ENCODE data around the gene ZRANB3. TPM values are rescaled to one million over a fixed set of nuclear protein-coding genes. Genes with fewer than 3 reads are reported as not detected.
"Not testable (repeated sequence)": the region's sequence is repeated elsewhere in the genome, so short reads cannot be mapped to it uniquely, and the experiment has no call there.

Gene ZRANB3
- total RNA-seq, 1 experiment from 2014 or later: 4.5 TPM

- Histone ChIP-seq H3K27me3 (no peaks in the 10 kb centered on the region), H3K9me3 (no peaks in the 10 kb centered on the region; the same call in 1 of the 2 replicates), H3K36me3 (peaks cover 73% of the 10 kb centered on the region), H3K4me3 (no peak overlapping the region)
- DNase-seq: no peak
Observed at GRCh38 chr2:135157856-135158255, 373.2 kb downstream of the ZRANB3 start.

- no peak overlapping the region for H3K4me3 ChIP-seq
- H3K27me3 ChIP-seq: no peaks in the 10 kb centered on the region
- no peak for DNase-seq
- H3K36me3 ChIP-seq: peaks cover 82% of the 10 kb centered on the region
- no peaks in the 10 kb centered on the region; the same call in 1 of the 2 replicates for H3K9me3 ChIP-seq
Observed at GRCh38 chr2:135154962-135155361, 376.1 kb downstream of the ZRANB3 start.

- no peak for DNase-seq
- Histone ChIP-seq H3K27me3 (no peaks in the 10 kb centered on the region), H3K36me3 (peaks cover 73% of the 10 kb centered on the region), H3K9me3 (no peaks in the 10 kb centered on the region), H3K4me3 (no peak overlapping the region)
Observed at GRCh38 chr2:135152361-135152760, 378.7 kb downstream of the ZRANB3 start.

- DNase-seq: no peak
- H3K9me3 ChIP-seq: no peaks in the 10 kb centered on the region
- H3K4me3 ChIP-seq: no peak overlapping the region
- peaks cover 68% of the 10 kb centered on the region for H3K36me3 ChIP-seq
- no peaks in the 10 kb centered on the region for H3K27me3 ChIP-seq
Observed at GRCh38 chr2:135151615-135152014, 379.4 kb downstream of the ZRANB3 start.

- H3K36me3 ChIP-seq: peaks cover 63% of the 10 kb centered on the region
Observed at GRCh38 chr2:135150725-135151124, 380.3 kb downstream of the ZRANB3 start.

GRCh38 chr2:135149251-135149650, 381.8 kb downstream of the ZRANB3 start:
- H3K9me3 ChIP-seq: no peaks in the 10 kb centered on the region
- DNase-seq: peak; percentile 28
- no peaks in the 10 kb centered on the region for H3K27me3 ChIP-seq
- no peak overlapping the region for H3K4me3 ChIP-seq
- H3K36me3 ChIP-seq: peaks cover 66% of the 10 kb centered on the region

More at GRCh38 chr2:135150725-135151124, 380.3 kb downstream of the ZRANB3 start:
- Histone ChIP-seq H3K9me3 (no peaks in the 10 kb centered on the region), H3K27me3 (no peaks in the 10 kb centered on the region), H3K4me3 (no peak overlapping the region)
- no peak for DNase-seq

GRCh38 chr2:135144343-135144742, 386.7 kb downstream of the ZRANB3 start:
- Histone ChIP-seq H3K9me3 (0 out of 2 replicates have a peak, but pooled peaks cover 2% of the 10 kb centered on the region), H3K27me3 (no peaks in the 10 kb centered on the region), H3K4me3 (no peak overlapping the region), H3K36me3 (peaks cover 52% of the 10 kb centered on the region)
- DNase-seq: no peak

GRCh38 chr2:135142323-135142722, 388.7 kb downstream of the ZRANB3 start:
- no peak for DNase-seq

GRCh38 chr2:135140606-135141005, 390.4 kb downstream of the ZRANB3 start:
- no peaks in the 10 kb centered on the region for H3K27me3 ChIP-seq
- peaks cover 60% of the 10 kb centered on the region for H3K36me3 ChIP-seq
- H3K9me3 ChIP-seq: 0 out of 2 replicates have a peak, but pooled peaks cover 2% of the 10 kb centered on the region
- no peak overlapping the region for H3K4me3 ChIP-seq
- DNase-seq: no peak

More at GRCh38 chr2:135142323-135142722, 388.7 kb downstream of the ZRANB3 start:
- peaks cover 53% of the 10 kb centered on the region for H3K36me3 ChIP-seq
- H3K27me3 ChIP-seq: no peaks in the 10 kb centered on the region
- H3K9me3 ChIP-seq: 0 out of 2 replicates have a peak, but pooled peaks cover 2% of the 10 kb centered on the region
- H3K4me3 ChIP-seq: no peak overlapping the region

GRCh38 chr2:135132314-135132713, 398.7 kb downstream of the ZRANB3 start:
- H3K27me3 ChIP-seq: no peaks in the 10 kb centered on the region
- no peaks in the 10 kb centered on the region for H3K9me3 ChIP-seq
- no peak overlapping the region for H3K4me3 ChIP-seq
- DNase-seq: no peak
- peaks cover 87% of the 10 kb centered on the region for H3K36me3 ChIP-seq

- no peaks in the 10 kb centered on the region for H3K27me3 ChIP-seq
- peaks cover 88% of the 10 kb centered on the region for H3K36me3 ChIP-seq
- H3K9me3 ChIP-seq: no peaks in the 10 kb centered on the region
- no peak for DNase-seq
- H3K4me3 ChIP-seq: no peak overlapping the region
Observed at GRCh38 chr2:135130751-135131150, 400.3 kb downstream of the ZRANB3 start.

GRCh38 chr2:135125940-135126339, 405.1 kb downstream of the ZRANB3 start:
- Histone ChIP-seq H3K36me3 (peaks cover 78% of the 10 kb centered on the region), H3K9me3 (no peaks in the 10 kb centered on the region), H3K27me3 (no peaks in the 10 kb centered on the region), H3K4me3 (no peak overlapping the region)
- no peak for DNase-seq

GRCh38 chr2:135124924-135125886, 405.8 kb downstream of the ZRANB3 start:
- H3K27me3 ChIP-seq: no peaks in the 10 kb centered on the region
- H3K4me3 ChIP-seq: no peak overlapping the region
- no peaks in the 10 kb centered on the region for H3K9me3 ChIP-seq
- DNase-seq: no peak
- H3K36me3 ChIP-seq: peaks cover 79% of the 10 kb centered on the region

- DNase-seq, H3K27me3 ChIP-seq, H3K9me3 ChIP-seq, H3K4me3 ChIP-seq: not testable (repeated sequence)
- peaks cover 54% of the 10 kb centered on the region for H3K36me3 ChIP-seq
Observed at GRCh38 chr2:135121658-135122039, 409.4 kb downstream of the ZRANB3 start.

GRCh38 chr2:135121016-135121657, 409.9 kb downstream of the ZRANB3 start:
- no peak for DNase-seq

GRCh38 chr2:135119582-135119981, 411.4 kb downstream of the ZRANB3 start:
- H3K27me3 ChIP-seq: no peaks in the 10 kb centered on the region
- peaks cover 43% of the 10 kb centered on the region for H3K36me3 ChIP-seq
- H3K9me3 ChIP-seq: no peaks in the 10 kb centered on the region
- DNase-seq: no peak
- no peak overlapping the region for H3K4me3 ChIP-seq

More at GRCh38 chr2:135121016-135121657, 409.9 kb downstream of the ZRANB3 start:
- peaks cover 49% of the 10 kb centered on the region for H3K36me3 ChIP-seq
- no peaks in the 10 kb centered on the region for H3K27me3 ChIP-seq
- H3K4me3 ChIP-seq: no peak overlapping the region
- H3K9me3 ChIP-seq: no peaks in the 10 kb centered on the region

- peaks cover 31% of the 10 kb centered on the region for H3K36me3 ChIP-seq
- no peaks in the 10 kb centered on the region for H3K27me3 ChIP-seq
- no peak overlapping the region for H3K4me3 ChIP-seq
- no peaks in the 10 kb centered on the region for H3K9me3 ChIP-seq
- DNase-seq: no peak
Observed at GRCh38 chr2:135113322-135113721, 417.7 kb downstream of the ZRANB3 start.

All from MG63 (cell line).